HG03558 (cell line): ENCODE data around the gene TMEM255B.

Source experiments
- ATAC-seq: cut with Tn5 transposase; IDR thresholded peaks from one replicate; pipeline ENCODE4 v1.9.1; 2021; ENCODE audit warnings: moderate number of reproducible peaks; ENCODE audit not compliant: unreplicated experiment; ENCODE audit errors: extremely low read depth

The TMEM255B gene

DNA sequence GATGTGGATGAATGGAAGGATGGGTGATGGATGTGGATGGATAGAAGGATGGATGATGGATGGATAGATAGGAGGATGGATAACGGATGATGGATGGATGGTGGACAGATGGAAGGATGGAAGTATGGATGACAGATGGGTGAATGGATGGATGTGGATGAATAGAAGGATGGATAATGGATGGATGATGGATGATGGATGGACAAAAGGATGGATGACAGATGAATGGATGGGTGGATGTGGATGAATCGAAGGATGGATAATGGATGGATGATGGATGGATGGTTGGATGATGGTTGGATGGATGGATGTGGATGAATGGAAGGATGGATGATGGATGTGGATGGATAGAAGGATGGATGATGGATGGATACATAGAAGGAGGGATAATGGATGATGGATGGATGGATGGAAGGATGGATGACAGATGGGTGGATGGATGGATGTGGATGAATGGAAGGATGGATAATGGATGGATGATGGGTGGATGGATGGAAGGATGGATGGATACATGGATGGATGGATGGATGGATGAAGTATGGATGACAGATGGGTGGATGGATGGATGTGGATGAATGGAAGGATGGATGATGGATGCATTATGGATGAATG, 39.3 kb downstream of the TMEM255B start:
- no peak for ATAC-seq

DNA sequence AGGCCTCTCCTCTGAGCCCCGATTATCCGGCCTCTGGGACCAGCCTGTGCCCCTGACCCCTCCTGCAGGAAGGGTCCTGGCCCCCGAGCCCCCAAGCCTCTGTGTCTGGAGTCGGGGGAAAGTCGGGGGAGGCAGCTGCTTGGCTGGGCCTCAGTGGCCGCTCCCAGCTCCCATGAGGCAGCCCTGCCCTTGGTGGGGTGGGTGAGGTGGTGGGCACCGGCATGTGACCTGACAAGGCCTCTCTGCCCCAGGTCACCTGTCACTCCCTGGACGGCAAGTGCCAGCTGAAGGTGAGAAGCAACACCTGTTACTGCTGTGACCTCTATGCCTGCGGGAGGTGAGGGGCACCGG, 41.5 kb downstream of the TMEM255B start:
- no peak for ATAC-seq

DNA sequence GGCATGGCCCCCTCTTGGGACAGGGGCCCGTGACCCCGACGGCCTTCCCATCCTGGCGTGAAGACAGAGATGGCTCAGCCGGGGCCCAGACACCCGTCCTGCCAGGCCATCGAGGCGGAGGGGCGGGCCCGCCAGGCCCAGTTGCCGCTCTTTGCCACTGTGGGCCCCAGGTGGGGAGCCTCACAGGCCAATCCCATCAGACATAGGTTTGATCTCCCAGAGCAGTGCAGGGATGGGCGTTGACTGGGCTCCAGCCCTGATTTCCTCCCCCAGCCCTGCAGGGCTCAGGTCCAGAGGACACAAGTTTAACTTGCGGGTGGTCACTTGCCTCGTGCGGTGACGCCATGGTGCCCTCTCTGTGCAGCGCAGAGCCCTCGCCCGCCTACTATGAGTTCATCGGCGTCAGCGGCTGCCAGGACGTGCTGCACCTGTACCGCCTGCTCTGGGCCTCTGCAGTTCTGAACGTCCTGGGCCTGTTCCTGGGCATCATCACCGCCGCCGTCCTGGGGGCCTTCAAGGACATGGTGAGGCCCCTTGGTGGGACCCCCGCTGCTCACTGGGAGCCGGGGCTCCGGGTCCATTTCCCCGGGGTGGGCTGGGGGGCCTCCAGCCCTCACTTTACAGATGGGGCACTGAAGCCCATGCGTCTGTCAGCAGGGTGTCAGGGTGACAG, 42.4 kb downstream of the TMEM255B start:
- no peak for ATAC-seq

DNA sequence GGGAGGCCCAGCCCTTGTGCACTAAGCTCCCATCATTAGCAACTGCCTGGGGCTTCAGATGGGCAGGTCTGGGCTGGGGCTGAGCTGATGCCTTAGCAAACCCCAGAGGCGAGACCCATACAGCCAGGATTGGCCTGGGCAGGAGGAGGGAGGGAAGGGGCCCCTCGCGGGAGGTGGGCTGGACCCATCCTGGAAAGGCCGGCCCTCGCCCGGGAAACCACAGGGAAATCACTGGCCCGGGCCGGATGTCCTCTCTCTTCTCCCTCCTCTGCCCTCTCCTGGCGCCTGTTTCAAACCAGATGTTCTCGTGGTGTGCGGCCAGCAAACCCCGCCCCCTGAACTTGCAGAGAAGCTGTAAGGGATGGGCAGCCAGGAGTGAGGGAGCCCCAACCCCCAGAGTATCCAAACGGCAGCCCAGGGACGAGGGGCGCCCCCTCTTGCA, 43.1 kb downstream of the TMEM255B start:
- no peak for ATAC-seq

DNA sequence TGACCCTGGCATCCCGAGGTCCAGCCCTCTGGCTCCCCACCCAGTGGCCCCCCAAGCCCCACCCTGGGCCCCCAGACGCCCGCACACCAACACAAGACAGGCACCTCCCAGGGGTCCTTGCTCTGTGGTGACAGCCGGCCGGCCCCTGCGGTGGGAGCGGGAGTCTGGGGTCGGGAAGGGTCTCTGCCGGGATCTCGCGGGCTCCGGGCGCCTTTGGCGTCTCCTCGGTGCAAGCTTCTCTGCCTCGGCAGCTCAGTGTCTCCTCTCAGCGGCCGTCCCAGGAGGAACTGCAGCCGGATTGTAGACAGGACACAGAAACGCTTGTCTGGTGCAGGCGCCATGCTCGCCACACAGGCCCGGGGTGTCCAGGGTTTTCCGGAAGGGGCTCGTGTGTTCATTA, 43.7 kb downstream of the TMEM255B start:
- ATAC-seq: no peak

DNA sequence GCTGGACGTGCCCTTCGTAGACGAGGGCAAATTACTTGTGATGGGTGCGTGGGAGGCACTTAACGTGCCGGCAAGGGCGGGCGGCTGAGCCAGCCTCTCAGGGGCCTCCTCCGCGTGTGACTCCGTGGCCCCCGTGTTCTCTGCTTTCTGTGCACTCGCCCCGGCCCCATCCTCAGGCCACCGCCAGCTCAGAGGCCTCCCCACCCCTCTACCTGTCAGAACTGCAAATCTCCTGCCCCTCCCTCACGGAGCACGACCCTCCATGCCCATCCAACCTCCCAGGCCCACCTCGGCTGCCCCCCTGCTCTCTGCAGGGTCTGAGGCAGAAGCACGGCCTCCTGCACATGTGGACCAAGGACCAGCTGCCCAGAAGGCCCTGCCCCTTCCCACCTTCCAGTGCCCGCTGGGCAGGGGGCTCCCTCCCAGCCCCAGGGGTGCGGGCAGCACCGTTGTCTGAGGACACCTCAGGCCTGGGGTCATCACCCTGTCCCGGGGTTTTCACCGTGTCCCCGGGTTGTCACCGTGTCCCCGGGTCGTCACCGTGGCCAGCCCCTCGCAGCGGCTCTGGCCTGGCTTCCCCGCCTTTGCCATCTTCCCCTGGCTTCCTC, 44.5 kb downstream of the TMEM255B start:
- no peak for ATAC-seq

DNA sequence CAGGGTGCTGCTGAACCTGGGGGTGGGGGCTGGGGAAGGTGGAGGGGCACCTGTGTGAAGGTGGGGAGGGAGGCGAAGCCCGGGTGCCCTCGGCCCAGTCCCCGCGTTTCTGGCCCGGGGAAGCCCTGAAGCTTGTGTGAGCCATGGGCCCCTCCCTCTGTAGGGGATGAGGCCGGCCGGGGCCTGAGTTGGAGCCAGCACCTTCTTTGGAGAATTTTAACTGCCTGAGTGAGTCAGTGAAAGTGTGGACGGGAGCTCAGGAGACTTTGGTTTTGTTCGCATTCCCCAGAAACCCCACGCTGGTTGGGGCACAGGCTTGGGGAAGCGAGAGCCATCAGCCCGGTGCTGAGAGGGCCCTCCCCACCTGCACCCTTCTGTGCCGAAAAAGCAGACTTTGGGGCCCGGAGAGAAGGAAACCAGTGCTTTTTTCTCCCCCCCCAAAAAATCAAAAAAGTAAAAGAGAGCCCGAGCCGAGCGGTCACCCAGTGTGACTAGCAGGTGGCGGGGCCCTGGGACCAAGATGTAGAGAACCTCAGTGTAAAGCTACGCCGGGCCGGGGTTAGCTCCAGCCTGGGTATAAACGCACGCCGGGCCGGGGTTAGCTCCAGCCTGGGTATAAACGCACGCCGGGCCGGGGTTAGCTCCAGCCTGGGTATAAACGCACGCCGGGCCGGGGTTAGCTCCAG, 45.1 kb downstream of the TMEM255B start:
- ATAC-seq: no peak

DNA sequence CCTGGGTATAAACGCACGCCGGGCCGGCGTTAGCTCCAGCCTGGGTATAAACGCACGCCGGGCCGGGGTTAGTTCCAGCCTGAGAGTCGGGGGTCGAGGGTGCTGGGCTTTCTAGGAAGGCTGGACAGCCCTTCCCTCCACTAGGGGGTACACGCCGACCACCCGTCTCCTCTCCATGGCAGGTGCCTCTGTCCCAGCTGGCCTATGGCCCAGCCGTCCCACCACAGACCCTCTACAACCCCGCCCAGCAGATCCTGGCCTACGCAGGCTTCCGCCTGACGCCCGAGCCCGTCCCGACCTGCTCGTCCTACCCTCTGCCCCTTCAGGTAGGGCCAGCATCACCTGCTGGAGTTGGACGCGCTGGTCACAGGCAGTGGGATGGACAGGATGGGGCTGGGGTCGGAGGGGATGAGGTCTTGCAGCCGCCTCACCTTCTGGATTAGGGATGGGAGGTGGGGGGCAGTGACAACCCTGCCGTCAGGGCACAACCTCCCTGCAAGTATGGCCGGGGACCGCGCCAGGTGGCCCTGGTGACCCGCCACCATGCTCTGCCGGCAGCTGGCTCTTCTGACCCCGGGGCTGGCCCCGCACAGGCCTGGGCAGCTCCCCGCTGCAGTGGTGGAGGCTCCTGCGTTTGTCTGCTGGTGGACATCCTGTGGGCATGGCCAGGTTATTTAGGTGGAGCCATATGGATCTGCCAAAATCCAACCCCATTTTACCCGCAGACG, 45.8 kb downstream of the TMEM255B start:
- ATAC-seq: no peak

DNA sequence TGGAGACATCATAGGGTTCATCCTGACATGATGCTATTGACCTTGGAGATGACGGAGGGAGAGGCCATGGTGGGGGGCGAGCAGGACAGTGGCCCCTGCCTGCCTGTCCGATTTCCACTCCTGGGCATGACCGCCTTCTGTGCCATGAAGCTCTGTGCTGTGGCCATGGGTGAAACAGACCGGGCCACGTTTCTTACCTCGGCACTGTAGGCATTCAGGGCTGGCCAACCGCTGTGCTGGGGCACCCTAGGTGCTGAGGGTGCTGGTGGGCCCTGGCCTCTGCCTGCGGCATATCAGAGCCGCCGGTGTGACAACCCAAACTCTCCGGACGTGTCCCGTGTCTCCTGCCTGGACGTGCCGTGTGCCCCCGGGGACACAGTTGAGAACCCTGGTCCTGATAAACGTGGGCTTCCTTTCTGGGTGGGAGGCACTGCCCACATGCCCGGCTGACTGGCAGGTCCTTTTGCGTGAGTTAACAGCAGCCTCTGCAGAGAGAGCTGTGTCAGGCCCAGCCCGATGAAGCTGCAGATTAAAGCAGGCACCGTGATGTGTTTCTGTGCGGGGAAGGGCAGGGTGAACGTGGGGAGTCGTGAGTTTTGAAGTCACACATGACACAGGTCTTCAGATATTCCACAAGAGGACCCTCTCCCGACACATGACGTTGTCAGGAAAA, 46.5 kb downstream of the TMEM255B start:
- no peak for ATAC-seq

DNA sequence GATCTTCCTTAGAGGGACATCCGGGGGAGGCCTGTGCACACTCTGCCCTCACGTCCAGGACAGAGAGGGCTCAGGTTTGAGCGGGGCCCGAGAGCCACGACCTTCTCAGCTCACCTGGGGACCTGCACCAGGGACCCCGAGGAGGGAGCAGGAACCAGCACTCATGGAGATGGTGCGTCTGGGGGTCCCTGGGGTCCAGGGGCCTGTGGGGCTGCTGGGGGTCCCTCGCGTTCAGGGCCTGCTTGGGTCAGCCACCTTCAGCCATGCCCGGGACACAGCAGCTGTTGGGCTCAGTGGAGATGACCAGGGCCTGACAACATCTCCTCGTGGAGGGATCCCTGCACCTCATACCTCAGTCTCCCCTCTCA, 47.1 kb downstream of the TMEM255B start:
- ATAC-seq: no peak

DNA sequence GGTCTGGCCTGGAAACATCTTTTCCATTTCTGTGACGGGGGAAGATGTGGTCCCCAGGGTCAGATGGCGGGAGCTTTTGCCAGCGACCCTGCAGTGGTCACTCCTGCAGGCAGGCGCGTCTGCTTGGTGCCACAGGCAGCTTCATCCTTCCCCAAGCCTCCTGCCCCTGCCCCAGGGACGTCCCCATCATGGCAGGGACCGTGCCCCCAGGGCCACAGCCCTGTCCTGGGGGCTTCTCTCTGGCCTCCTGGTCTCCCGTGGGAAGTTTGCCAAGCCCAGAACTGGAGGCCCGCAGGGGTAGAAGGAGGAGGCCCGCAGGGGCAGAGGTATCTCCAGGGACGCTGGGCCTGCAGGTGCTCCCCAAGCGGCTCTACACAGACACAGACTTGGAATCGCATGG, 47.5 kb downstream of the TMEM255B start:
- ATAC-seq: no peak

DNA sequence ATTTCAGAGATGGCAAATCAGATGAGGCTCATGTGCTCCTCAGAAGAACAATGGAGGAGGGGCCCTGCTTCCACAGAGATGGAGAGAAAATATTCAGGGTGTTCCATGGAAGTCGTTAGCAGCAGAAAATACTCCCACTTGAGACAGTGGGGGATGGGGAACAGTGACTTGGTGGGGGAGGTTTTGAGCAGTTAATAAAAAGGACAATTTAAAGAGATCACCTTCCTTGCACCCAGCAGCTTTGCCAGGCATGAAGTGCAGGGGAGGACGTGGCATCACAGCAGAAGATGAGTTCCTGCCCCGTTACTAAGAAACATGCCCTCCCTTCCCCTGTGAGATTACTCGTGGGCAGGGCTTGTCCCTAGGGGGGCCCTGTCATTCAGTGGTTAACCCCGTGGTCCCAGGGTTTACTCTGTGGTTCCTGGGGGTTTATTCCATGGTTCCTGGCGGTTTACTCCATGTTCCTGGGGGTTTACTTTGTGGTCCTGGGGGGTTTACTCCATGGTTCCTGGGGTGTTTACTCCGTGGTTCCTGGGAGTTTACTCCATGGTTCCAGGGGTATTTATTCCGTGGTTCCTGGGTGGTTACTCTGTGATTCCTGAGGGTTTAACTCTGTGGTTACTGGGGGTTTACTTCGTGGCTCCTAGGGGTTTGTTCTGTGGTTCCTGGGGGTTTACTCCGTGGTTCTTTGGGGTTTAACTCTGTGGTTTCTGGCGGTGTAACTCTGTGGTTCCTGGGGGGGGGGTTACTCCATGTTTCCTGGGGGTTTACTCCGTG, 49.2 kb downstream of the TMEM255B start:
- ATAC-seq: no peak

DNA sequence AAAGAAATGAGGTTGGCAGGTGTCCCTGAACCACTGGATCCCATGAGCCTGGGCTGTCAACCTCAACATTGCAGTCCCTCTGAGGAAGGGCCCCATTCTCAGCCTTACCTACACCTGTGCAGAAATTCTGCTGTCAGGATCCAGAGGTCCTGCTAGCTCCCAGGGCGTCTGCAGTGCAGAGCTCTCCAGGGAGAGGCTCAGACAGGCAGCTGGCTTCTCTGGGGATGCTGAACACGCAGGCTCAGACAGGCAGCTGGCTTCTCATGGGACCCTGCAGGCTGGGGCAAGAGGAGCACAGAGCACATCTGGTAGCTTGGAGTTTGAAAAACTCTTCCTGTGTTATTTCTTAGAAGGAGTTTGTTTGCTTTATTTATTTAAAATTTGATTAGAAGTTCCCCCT, 50.9 kb downstream of the TMEM255B start:
- no peak for ATAC-seq

DNA sequence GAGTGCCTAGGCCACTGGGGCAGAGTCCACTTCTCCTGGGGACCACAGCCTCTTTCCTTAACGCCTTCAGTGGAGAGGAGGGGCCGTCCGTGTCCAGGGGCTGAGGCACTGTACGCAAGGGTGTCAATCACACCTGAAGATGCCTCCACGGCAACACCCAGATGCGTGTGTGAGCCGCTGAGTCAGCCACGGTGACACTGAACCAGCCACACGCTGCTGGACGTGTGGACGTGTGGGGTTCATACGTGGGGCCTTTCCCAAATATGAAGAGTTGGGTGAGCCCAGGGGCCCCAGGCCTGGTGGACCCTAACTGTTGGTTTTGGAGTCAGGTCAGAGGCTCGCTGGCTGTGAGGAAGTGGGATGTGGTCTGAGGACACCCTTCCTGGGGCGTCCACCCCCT, 51.6 kb downstream of the TMEM255B start:
- no peak for ATAC-seq

DNA sequence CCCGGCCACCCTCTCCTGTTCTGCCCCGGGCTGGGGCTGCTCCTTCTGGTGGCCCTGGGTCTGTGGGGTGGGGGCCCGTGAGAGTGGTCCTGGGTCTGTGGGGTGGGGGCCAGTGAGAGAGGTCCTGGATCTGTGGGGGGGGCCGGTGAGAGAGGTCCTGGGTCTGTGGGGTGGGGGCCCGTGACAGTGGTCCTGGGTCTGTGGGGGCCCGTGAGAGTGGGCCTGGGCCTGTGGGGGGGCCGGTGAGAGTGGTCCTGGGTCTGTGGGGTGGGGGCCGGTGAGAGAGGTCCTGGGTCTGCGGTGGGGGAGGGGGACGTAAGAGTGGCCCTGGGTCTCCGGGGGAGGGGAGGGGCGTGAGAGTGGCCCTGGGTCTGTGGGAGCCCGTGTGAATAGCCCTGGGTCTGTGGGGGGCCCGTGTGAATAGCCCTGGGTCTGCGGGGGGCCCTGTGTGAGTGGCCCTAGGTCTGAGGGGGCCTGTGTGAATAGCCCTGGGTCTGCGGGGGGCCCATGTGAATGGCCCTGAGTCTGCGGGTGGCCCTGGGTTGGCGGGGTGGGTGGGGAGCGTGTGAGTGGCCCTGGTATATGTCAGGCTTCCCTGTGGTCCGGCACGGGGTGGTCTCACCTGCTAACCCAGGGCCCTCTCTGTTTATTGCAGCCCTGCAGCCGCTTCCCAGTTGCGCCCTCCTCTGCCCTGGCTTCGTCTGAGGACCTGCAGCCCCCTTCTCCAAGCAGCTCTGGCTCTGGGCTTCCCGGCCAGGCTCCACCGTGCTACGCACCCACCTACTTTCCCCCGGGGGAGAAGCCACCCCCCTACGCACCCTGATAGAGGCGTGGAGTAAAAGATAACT, 52.3 kb downstream of the TMEM255B start:
- no peak for ATAC-seq

DNA sequence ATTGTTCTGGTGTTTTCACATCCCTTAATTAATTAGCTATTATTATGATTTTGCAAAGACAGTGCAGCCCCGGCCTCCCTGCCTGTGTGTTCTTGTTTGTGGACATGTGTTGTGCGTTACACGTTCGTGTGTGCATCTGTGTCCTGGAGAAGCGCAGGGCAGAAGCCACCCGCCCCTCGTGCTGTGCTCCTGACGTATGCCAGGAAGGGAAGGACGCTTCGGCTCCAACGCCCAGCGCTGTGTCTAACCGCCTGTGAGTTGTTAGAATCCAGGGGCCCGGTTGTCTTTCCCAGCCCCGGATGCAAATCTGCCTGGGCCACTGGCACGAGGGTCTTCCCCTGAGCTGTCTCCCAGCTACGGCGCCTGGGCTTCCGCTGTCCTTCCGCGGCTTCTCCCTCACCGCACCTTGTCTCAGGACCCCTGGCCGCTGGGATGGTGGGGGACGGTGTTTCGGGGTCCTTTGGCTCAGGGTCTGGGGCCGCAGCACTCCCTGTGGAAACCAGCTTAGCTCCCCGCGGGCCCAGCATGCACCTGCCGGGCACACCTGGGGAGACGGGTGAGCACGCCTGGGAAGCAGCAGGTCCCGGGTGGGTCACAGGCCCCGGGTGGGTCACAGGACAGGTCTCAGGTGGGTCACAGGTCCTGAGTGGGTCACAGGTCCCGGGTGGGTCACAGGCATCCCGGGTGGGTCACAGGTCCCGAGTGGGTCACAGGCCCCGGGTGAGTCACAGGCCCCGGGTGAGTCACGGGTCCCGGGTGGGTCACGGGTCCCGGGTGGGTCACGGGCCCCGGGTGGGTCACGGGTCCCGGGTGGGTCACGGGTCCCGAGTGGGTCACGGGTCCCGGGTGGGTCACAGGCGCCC, 53.4 kb downstream of the TMEM255B start:
- no peak for ATAC-seq

DNA sequence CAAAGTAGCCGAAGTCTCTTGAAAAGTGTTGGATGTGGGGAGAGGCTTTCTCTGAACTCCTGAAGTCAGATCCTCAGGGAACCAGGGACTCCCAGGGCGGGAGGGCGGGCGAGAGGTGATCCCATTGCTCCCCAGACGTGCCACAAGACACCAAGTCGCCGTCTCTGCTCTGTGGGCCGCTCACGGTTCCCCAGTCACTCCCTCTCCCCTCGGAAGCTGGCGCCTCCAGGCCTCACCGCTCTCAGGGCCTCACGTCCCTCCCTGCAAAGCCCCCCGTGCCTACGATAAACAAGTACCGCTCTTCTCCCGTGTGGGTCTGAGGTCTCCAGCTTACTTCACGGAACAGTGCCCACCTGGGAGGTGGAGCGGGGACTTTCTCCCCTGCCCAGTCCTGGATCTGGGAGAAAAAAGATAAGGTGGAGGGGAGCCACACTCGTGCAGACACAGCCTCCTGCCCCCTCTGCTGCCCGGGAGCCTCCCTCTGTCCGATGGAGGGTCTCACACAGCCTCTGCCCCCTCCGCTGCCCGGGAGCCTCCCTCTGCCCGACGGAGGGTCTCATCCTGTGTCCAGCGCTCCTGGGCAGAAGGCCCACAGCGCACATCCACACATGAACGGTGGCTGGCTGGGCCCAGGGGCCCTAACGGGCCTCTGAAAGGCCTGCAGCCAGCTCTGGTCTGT, 54.2 kb downstream of the TMEM255B start:
- no peak for ATAC-seq
